CD14-positive monocyte (primary cell): ENCODE results near the gene SGK1. TPM values are rescaled to one million over a fixed set of nuclear protein-coding genes. Genes with fewer than 3 reads are reported as not detected.
A peak's percentile ranks its signal among the peaks of the same experiment; 100 is the strongest.

Experiments used
- DNase-seq, 3 donors: peaks; one replicate each; pipeline ENCODE4 v3.0.0-alpha.2; 2011 to 2022
- H2AFZ ChIP-seq: 2 replicates; pipeline ENCODE4 v1.6.0; 2012; ENCODE audit warnings: mild to moderate bottlenecking, low read depth, low read length, inconsistent platforms; ENCODE audit not compliant: insufficient read depth, poor library complexity, severe bottlenecking
- H3K27ac ChIP-seq, 2 donors: 1 replicate in 1 of 2; 2 replicates in 1 of 2; pipeline ENCODE4 v1.5.1; 2012 to 2013; ENCODE audit warnings: low read length in 2 of 2, control low read depth in 1 of 2, inconsistent platforms in 1 of 2, low read depth in 1 of 2, mild to moderate bottlenecking in 1 of 2
- H3K27me3 ChIP-seq, 2 donors: one replicate each; pipeline versions ENCODE4 v1.6.0 to v1.6.1; 2011 to 2013; ENCODE audit warnings: low read length in 2 of 2; ENCODE audit not compliant: control insufficient read depth in 2 of 2, insufficient read depth in 2 of 2
- H3K36me3 ChIP-seq, 2 donors: replicated peaks in 1 of 2; 1 replicate in 1 of 2; 2 replicates in 1 of 2; pipeline versions ENCODE4 v1.5.1 to v1.6.1; 2012 to 2013; ENCODE audit warnings: low read length in 2 of 2, control low read depth in 1 of 2, inconsistent platforms in 1 of 2, mild to moderate bottlenecking in 1 of 2; ENCODE audit not compliant: insufficient read depth in 2 of 2, control insufficient read depth in 1 of 2
- H3K4me1 ChIP-seq, 2 donors: 1 replicate in 1 of 2; 2 replicates in 1 of 2; pipeline versions ENCODE4 v1.5.1 to v1.6.1; 2012 to 2013; ENCODE audit warnings: low read length in 2 of 2, control low read depth in 1 of 2, inconsistent platforms in 1 of 2, mild to moderate bottlenecking in 1 of 2, moderate library complexity in 1 of 2; ENCODE audit not compliant: insufficient read depth in 2 of 2, control insufficient read depth in 1 of 2
- H3K4me2 ChIP-seq: replicated peaks from 2 replicates; pipeline ENCODE3; 2012; ENCODE audit warnings: low read length, moderate library complexity, mild to moderate bottlenecking; ENCODE audit not compliant: poor library complexity, severe bottlenecking; ENCODE audit errors: extremely low read depth
- H3K4me3 ChIP-seq, 3 experiments: fragments of 200-600 bp in 1 of 3; sonication (generic) in 1 of 3; replicated peaks in 1 of 3; 1 replicate in 2 of 3; 2 replicates in 1 of 3; pipeline ENCODE4 v1.5.1; 2011 to 2013; ENCODE audit warnings: low read length in 3 of 3, mild to moderate bottlenecking in 3 of 3, control low read depth in 2 of 3, low read depth in 2 of 3, inconsistent platforms in 1 of 3, moderate library complexity in 1 of 3
- H3K79me2 ChIP-seq: 2 replicates; pipeline ENCODE4 v1.6.0; 2012; ENCODE audit warnings: mild to moderate bottlenecking, control low read depth, inconsistent platforms, low read length, moderate library complexity; ENCODE audit not compliant: insufficient read depth
- H3K9ac ChIP-seq: 2 replicates; pipeline ENCODE4 v1.6.0; 2017; ENCODE audit warnings: low read length, mild to moderate bottlenecking; ENCODE audit not compliant: insufficient read depth, poor library complexity, severe bottlenecking
- H3K9me3 ChIP-seq, 2 donors: replicated peaks in 1 of 2; 1 replicate in 1 of 2; 2 replicates in 1 of 2; pipeline versions ENCODE4 v1.5.1 to v1.6.1; 2012 to 2013; ENCODE audit warnings: low read length in 2 of 2, control low read depth in 1 of 2; ENCODE audit not compliant: control insufficient read depth in 1 of 2, insufficient read depth in 1 of 2
- H4K20me1 ChIP-seq: 2 replicates; pipeline ENCODE4 v1.6.0; 2012; ENCODE audit warnings: mild to moderate bottlenecking, low read length, control low read depth, moderate library complexity; ENCODE audit not compliant: insufficient read depth
- H3K27ac Mint-ChIP-seq, 7 donors: one replicate each; pipeline ENCODE4 v1.8.0; 2020; ENCODE audit warnings: mild to moderate bottlenecking in 7 of 7, mixed read lengths in 7 of 7, moderate library complexity in 6 of 7, inconsistent platforms in 2 of 7
- H3K27me3 Mint-ChIP-seq, 3 donors: one replicate each; pipeline ENCODE4 v1.8.0; 2021 to 2022; ENCODE audit warnings: low read depth in 3 of 3, mild to moderate bottlenecking in 3 of 3, mixed read lengths in 3 of 3, moderate library complexity in 3 of 3, inconsistent platforms in 1 of 3
- H3K36me3 Mint-ChIP-seq, 2 donors: one replicate each; pipeline ENCODE4 v1.8.0; 2020; ENCODE audit warnings: mixed read lengths in 2 of 2, inconsistent platforms in 1 of 2, mild to moderate bottlenecking in 1 of 2
- H3K4me1 Mint-ChIP-seq: one replicate; pipeline ENCODE4 v1.8.0; 2020; ENCODE audit warnings: mild to moderate bottlenecking, mixed read lengths
- H3K4me3 Mint-ChIP-seq, 2 donors: one replicate each; pipeline ENCODE4 v1.8.0; 2020; ENCODE audit warnings: mild to moderate bottlenecking in 2 of 2, mixed read lengths in 2 of 2, moderate library complexity in 1 of 2
- H3K9me3 Mint-ChIP-seq, 7 donors: one replicate each; pipeline ENCODE4 v1.8.0; 2020 to 2022; ENCODE audit warnings: mixed read lengths in 7 of 7, mild to moderate bottlenecking in 6 of 7, moderate library complexity in 6 of 7, inconsistent platforms in 2 of 7
- CTCF ChIP-seq: fragments of 200-600 bp; IDR thresholded peaks from one replicate; pipeline ENCODE4 v1.8.0; 2022; ENCODE audit warnings: antibody characterized with exemption, mild to moderate bottlenecking
- WGBS: methylation state at CpG from one replicate; pipeline ENCODE4 v1.1.5; 2013; ENCODE audit warnings: missing lambda C conversion rate; ENCODE audit not compliant: insufficient coverage; 5-methylcytosine and 5-hydroxymethylcytosine counted together
- intact Hi-C, 2 donors: fragments of 100-400 bp; cut with micrococcal nuclease; formaldehyde crosslinking; loops; one replicate each; pipeline versions ENCODE4 v1.15.0 to v1.15.1; 2023
- polyA plus RNA-seq, 3 donors: library from polyadenylated mRNA; depleted of rRNA in 1 of 3; unstranded in 2 of 3; stranded (reverse) in 1 of 3; fragments of 300-500 nt in 2 of 3; fragments of >200 nt in 1 of 3; fragmentation: Illumina TruSeq in 2 of 3; gene quantifications; 1 replicate in 2 of 3; 2 replicates in 1 of 3; pipeline ENCODE4 v1.2.3, GENCODE V29; 2012 to 2021

The SGK1 gene
- polyA plus RNA-seq, 3 donors: 373 to 419 (median 407) TPM

DNA sequence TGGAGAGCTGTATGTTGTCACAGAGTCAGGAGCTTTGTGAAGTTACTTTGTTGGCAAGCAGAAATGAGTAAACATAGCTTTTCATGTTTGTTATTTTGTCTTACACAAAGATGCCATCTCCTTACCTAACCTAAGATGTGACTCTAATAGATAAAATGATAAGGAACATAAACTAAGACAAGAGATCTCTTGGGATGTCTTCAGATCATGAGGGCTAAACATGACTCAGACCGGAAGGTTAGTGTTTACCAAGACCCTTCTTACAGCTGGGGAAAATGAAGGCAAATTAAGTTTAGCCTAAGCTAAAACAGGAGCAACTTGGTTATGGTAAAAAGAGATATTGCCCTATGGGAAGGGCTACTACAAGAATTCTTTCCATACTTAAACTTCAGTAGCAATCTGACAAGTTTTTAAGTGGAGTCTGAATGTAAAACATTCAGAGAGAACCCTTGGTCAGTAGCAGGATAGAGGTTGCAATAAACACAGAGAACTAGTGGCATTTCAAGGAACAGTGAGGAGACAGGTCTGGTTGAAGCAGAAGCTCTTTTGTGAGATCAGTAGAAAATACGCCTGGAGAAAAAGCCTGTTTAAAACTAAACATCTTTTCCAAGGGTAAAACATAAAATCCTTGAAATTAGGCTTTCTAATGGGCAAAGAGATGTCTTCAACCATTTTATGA is 29.9 kb downstream of the SGK1 start:
- H3K36me3 ChIP-seq: no peaks in the 10 kb centered on the region
- no peaks in the 10 kb centered on the region for H3K79me2 ChIP-seq
- H3K4me3 Mint-ChIP-seq: no peak overlapping the region
- H3K27ac Mint-ChIP-seq: peak overlapping the region; percentile 95 to 99 (median 97)
- peak overlapping the region; percentile 9 for H3K4me2 ChIP-seq
- no CpG with 5 or more reads among the region's 2 CpGs for WGBS
- intact Hi-C loops: loop anchor here (2.0 to 5.0 kb wide), 4 partner anchors 41 to 111 kb away; no protein-coding TSS in a partner anchor
- H3K9me3 Mint-ChIP-seq: peaks cover 0 to 4% (median 0%) of the 10 kb centered on the region in 7 donors
- peaks cover 0 to 1% (median 0%) of the 10 kb centered on the region in 3 donors for H3K27me3 Mint-ChIP-seq
- peaks cover 24% of the 10 kb centered on the region for H3K4me1 Mint-ChIP-seq
- TF ChIP-seq CTCF: no peak
- peaks cover 20 to 23% of the 10 kb centered on the region in 2 donors for H3K4me1 ChIP-seq
- no peak overlapping the region for H3K4me3 ChIP-seq
- H3K27ac ChIP-seq: peak overlapping the region; percentile 12 to 95
- peak; percentile 50 to 79 (median 69) for DNase-seq
- H3K9ac ChIP-seq: peak overlapping the region; percentile 55
- no peaks in the 10 kb centered on the region for H3K9me3 ChIP-seq
- H2AFZ ChIP-seq: peak overlapping the region; percentile 53
- no peaks in the 10 kb centered on the region for H3K36me3 Mint-ChIP-seq
- H3K27me3 ChIP-seq: no peaks in the 10 kb centered on the region
- no peaks in the 10 kb centered on the region for H4K20me1 ChIP-seq

DNA sequence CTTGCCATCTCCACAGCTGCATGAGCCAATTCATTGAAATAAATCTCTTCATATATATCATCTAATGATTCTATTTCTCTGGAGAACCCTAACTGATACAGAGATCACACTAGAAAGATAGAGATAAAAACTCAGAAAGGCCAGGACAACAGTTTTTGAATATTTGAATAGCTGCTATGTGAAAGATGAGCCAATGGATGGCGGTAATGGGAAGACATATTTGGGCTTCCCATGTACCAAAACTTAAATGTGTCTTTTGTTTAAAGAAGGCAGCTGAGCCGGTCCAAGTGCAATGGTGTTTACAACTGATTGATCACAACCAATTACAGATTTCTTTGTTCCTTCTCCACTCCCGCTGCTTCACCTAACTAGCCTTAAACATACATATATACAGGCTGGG is 35.1 kb downstream of the SGK1 start:
- Histone ChIP-seq H3K4me3 (no peak overlapping the region), H3K9ac (no peak overlapping the region), H3K27ac (no peak overlapping the region), H2AFZ (no peak overlapping the region), H3K9me3 (no peaks in the 10 kb centered on the region), H3K36me3 (no peaks in the 10 kb centered on the region), H3K79me2 (no peaks in the 10 kb centered on the region), H3K27me3 (no peaks in the 10 kb centered on the region), H4K20me1 (no peaks in the 10 kb centered on the region), H3K4me2 (no peak overlapping the region), H3K4me1 (peaks cover 11 to 17% of the 10 kb centered on the region in 2 donors)
- Mint-ChIP-seq H3K36me3 (no peaks in the 10 kb centered on the region), H3K27ac (peak overlapping the region in 1 of 7 donors; percentile 12), H3K4me3 (no peak overlapping the region), H3K27me3 (peaks cover 0 to 1% (median 0%) of the 10 kb centered on the region in 3 donors), H3K4me1 (peaks cover 19% of the 10 kb centered on the region), H3K9me3 (no peaks in the 10 kb centered on the region)
- WGBS: 92% methylated on average over 2 of the region's 3 CpGs
- intact Hi-C loops: no loop called here
- TF ChIP-seq CTCF: no peak
- no peak for DNase-seq
